Kidney capillary endothelial cell (primary cell): ENCODE measurements around the gene ANO2.
"Not testable (repeated sequence)": the region's sequence is repeated elsewhere in the genome, so short reads cannot be mapped to it uniquely, and the experiment has no call there.

ENCODE experiments used
- DNase-seq: peaks from one replicate; pipeline ENCODE4 v3.0.0-alpha.2; 2018; ENCODE audit warnings: low spot score

Gene ANO2

GRCh38 chr12:5887819-5888218, 57.2 kb downstream of the ANO2 start:
- not testable (repeated sequence) for DNase-seq

DNA sequence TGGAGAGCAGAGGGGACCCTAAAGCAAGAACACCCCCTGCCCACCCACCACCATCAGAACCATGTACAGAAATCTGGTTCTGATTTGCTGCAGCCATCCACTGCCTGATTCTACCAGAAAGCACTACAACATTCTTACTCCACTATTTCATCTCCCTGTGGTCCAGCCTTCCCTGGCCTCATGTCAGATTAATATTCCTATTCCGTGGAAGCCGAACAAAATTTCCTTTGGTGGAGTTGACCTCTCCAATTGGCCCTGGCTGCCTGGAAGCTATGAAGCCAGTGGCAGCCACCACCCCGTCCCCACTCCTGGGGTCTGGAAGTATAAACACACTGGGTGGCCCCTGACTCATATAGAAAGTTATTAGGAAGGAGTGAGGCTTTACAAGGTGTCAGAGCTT, 60.2 kb downstream of the ANO2 start:
- DNase-seq, result no peak

DNA sequence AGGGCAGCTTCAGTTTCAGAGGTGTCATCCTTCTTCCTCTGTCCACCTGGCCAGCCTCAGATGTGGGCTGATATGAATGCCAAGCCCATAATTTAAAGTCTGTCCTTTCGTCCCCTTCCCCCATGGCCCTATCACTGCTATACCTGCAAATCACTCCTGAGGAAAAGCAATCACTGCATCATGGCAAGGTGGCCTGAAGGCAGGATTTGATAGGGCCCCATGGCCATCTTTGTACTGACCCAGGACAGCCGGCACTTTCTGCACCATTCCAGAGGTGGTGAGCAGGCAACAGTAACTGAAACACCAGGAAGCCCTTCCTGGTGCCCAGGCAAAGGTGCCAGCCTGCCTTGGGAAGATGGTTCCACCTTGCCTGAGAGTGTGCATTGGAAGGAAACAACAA, 60.8 kb downstream of the ANO2 start:
- DNase-seq, result no peak

DNA sequence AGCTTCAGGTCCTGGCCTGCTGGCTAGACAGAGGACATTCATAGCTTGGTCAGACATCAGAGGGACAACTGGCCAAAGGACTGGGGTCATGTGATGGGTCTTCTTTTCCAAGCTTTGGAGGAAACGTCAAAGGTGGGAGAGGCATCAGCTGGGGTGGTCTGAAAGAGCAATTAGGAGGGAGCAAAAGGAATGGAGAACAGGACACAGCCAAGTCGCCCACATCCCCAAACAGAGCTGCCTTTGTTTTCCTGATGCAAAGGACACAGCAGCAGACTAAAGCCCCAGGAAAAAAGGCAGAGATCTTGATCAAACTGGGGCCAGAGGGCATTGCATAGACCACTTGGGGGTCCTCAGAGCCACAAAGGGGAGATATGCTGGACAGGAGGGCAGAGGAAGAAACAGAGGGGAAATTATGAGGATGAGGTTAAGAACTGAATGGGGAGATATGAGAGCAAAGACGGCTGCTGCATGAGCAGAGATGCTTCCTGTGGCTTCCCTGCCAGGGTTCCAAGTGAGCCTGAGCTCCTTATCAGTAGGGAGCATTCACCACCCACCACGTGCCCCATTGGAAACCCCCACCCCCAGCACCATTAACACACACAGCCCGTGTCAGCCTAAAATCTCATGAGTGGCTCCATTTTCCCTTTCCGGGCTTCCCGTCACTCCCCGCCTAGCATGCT, 62.4 kb downstream of the ANO2 start:
- DNase-seq, result no peak

DNA sequence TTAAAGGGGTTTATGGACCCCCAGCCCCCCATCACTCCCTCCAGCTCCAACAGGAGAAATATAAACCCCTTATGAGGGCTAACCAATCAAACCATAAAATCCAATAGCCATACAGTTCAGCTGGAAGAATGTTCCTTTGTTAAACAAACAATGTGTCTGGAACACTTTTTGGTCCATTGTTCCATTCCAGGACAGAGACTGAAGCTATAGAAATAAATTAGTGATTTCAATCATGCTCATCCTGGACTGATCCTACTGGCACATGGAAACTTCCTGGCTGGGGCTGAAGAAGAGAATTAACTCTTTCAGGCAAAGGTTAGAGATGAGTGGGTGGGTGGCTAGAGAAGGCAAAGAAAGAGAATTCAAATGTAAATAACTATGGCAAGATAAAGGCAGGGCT, 63.4 kb downstream of the ANO2 start:
- DNase-seq, result no peak

DNA sequence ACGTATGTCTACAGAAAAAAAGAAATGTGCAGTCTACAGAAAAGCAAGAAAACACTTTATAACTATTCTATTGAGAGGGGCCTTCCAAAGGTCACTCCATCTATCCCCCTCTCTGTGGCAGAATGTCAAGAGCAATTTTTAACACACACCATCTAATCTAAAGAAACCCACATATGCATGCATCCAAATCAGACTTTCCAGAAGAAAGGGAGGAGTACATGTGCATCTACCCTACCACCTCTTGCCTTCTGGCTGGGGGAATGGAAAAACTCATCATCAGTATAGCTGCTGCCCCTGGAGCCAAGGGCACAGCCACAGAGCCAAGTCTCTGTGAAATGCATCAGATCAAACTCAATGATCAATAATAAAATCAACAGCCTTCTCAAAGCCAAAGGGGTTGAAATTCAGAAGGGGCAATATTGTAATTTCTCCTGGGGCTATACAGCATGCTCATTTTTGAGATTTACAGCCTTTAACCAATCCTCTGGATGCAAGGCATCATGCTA, 63.9 kb downstream of the ANO2 start:
- DNase-seq, result no peak

DNA sequence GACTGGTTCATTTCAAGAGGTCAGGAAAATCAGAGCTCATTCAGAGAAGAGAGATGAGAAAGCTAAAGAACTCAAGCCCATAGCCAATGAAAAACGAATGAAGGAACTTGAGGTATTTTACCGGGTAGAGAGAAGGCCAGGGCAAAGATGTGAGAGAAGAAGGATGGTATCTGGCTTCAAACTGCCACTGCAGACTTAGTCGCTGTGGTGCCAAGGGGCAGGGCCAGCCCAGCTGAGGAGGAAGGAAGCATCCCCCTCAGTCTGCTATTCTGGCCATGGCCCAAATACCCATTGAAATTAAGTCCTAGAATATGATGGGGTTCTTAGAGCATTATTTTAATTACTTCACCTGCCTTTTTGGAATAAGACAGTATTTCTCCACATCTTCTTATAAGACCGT, 69.2 kb downstream of the ANO2 start:
- no peak for DNase-seq

DNA sequence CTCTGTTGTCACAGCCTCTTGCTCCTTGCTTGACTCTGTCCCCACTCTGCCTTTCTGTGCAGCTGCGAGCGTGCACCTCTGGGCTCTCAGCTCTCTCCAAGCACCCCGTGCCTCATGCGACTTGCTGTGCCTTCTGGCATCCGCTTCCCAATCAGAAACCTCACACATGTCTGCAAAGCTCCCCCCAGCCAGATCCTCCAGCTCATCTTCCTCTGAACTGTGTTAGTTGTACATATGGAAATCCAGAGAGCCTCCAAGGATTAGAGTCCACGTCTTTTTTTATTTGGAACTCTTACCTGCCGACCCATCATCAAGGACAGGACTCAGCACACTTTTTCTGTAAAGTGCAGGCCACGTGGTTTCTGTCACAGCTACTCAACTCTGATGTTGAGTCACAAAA, 70.5 kb downstream of the ANO2 start:
- DNase-seq, result no peak

- DNase-seq, result no peak
Measured at GRCh38 chr12:5873281-5873919, 71.7 kb downstream of the ANO2 start.

- no peak for DNase-seq
Measured at GRCh38 chr12:5872745-5873144, 72.3 kb downstream of the ANO2 start.

DNA sequence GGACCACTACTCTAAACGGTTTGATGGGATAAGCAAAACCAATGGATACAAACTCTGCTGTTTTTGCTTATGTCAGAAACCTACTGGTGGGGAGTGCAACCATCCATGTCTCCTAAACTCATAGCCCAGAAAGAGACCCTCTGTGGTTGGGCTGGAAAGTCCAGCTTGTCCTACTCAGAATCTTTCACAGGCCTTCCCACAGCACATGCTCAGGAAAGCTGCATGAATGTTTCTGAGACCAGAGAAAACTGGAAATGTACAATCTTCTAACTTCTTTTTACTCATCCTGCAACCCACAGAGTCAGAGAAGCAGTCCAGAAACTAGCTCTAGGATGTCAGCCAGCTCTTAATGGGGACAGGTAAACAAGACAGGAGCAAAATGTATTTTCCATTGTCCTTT, 73.3 kb downstream of the ANO2 start:
- DNase-seq, result no peak

- no peak for DNase-seq
Measured at GRCh38 chr12:5870183-5870582, 74.9 kb downstream of the ANO2 start.

DNA sequence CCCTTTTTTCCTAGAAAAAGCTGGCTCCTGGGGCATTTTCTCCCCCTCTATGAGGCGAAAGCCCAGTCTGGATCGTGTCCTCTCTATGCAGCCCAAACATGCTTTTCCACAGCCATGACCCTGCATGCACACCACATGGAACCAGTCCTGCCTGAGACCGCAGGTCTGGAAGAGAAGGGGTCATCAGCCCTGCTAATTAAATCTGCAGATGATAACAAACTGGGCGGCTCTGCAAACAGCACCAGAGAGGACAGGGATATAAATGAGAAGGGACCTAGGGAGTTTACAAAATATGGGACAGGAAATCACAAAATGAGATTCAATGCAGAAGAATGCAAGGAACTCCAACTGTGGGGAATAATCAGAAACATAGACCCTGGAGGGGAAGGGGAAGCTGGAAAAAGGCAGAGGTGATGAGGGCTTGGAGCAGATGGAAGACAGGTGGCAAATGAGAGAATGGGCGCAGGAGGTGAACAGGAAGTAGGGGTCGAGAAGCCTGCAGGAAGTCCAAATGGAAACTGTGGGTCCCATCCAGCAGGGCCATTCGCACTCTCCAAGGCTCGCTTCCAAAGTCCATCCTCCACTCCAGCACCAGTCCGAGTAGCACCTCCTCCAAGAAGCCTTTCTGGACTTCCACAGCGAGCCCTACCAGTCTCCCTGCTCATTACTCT, 76.3 kb downstream of the ANO2 start:
- DNase-seq, result no peak

- no peak for DNase-seq
Measured at GRCh38 chr12:5865397-5865796, 79.7 kb downstream of the ANO2 start.

GRCh38 chr12:5864972-5865371, 80.1 kb downstream of the ANO2 start:
- DNase-seq, result no peak

DNA sequence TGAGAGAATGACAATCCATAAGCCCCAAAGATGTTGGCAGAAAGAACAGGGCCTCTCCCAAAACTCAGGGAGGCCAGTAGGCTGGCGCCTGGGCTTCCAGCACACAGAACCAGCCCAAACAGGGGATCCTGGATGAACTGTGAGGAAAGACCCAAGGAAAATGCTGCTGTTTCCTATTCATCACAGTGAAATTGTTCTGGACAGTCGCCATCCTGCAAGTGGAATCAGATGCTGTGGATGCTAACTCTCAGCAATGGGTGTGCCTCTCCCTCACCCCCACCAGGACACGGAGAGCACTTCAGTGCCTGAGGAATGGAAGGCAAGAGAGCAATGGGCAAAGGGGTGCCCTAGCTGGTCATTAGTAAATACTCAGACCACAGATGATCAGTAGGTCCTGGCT, 80.8 kb downstream of the ANO2 start:
- no peak for DNase-seq

- no peak for DNase-seq
Measured at GRCh38 chr12:5861416-5861815, 83.6 kb downstream of the ANO2 start.

GRCh38 chr12:5856692-5857091, 88.4 kb downstream of the ANO2 start:
- no peak for DNase-seq

GRCh38 chr12:5846950-5847349, 98.1 kb downstream of the ANO2 start:
- no peak for DNase-seq

GRCh38 chr12:5840944-5841343, 104.1 kb downstream of the ANO2 start:
- DNase-seq, result no peak

- no peak for DNase-seq
Measured at GRCh38 chr12:5830111-5830510, 114.9 kb downstream of the ANO2 start.

DNA sequence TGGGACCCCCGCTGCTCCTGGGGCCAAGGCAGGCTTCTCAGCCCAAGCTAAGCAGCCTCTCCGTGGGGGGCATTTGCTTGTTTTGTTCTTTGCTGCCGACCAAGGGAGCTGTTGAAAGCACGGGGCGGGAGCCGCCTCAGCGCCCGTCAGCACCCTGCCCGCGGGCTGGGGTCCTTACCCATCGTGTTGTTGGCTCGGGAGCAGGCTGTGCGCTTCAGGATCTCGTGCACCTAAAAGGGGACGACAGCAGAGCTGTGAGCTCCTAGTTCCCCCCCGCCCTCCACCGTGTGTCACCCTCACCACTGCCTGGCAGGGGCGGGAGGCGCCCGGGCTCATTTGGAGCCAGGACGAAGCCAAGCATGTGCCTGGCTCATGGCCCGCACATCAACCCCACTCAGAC, 117.5 kb downstream of the ANO2 start:
- DNase-seq, result no peak

DNA sequence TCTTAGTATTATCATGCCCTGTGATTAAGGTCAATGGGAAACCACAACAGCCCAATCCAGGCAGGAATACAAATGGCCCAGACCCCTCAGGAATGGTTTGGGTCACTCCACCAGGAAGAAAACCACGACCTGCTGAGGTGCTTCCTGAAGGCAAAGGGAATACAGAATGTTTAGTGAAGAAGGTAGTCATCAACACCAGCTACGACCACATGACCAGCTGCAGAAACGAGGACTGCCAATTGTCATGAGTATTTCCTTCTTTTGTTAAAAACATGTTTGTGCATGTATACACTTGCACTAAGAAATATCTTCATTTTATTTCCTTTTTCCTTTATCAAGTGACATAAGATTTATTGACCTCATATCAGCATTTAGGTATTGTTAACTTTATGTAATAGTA, 119.3 kb downstream of the ANO2 start:
- DNase-seq, result not testable (repeated sequence)
